ENCODE data around the gene SIX5.

SIX5 gene

DNA sequence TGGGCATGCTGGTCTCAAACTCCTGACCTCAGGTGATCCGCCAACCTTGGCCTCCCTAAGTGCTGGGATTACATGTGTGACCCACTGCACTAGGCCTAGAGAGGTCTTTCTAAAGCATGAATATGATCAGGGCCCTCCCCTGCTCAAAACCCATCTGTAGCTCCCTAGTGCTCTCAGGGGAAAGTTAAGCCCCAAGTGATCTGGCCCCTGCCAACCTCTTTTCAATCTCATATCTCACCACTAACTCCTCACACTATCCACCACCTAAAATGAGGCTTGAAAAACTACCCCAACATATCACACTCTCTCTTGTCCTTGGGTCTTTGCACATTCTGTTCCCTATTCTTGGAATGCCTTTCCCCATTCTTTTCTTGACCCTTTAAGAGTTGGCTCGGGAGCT lies 25.6 kb upstream of the SIX5 start:
- no peaks in the 10 kb centered on the region for H3K9me2 ChIP-seq (replicated peaks; ENCODE audit: low read depth, low read length)
- peaks cover 22% of the 10 kb centered on the region for H3K4me1 ChIP-seq (ENCODE audit: insufficient read depth, low read length, poor library complexity, severe bottlenecking)
- no peaks in the 10 kb centered on the region for H3K27me3 ChIP-seq (ENCODE audit: insufficient read depth, low read length, poor library complexity, severe bottlenecking)
- TF ChIP-seq CTCF (conservative IDR thresholded peaks at IDR 0.05; ENCODE audit: low read length) (no peak), EZH2phosphoT487 (IDR thresholded peaks at IDR 0.05; ENCODE audit: borderline replicate concordance) (no peak)
- no peak overlapping the region for H3K9ac ChIP-seq (ENCODE audit: low read depth, low read length, poor library complexity, severe bottlenecking)
- no peaks in the 10 kb centered on the region for H3K9me3 ChIP-seq (ENCODE audit: insufficient read depth, low read depth, low read length)
- 0 out of 2 replicates have a peak, but pooled peaks cover 4% of the 10 kb centered on the region for H3K79me2 ChIP-seq (ENCODE audit: insufficient read depth, low read length)
- H3K36me3 ChIP-seq (ENCODE audit: insufficient read depth, low read length) = no peaks in the 10 kb centered on the region
- 0 out of 2 replicates have a peak, but pooled peaks cover 4% of the 10 kb centered on the region for H3F3A ChIP-seq (ENCODE audit: low read depth)
- no peak overlapping the region for H3K4me2 ChIP-seq (ENCODE audit: low read depth, low read length, poor library complexity, severe bottlenecking)
- H4K20me1 ChIP-seq (ENCODE audit: insufficient read depth, low read length, poor library complexity, severe bottlenecking) = peaks cover 16% of the 10 kb centered on the region
- no peak overlapping the region for H2AFZ ChIP-seq (ENCODE audit: low read length)
- H3K4me3 ChIP-seq (ENCODE audit: low read length, poor library complexity, severe bottlenecking) = no peak overlapping the region

- Histone ChIP-seq H3F3A (ENCODE audit: low read depth) (peaks cover 4% of the 10 kb centered on the region; the same call in 1 of the 2 replicates), H3K9me3 (ENCODE audit: insufficient read depth, low read depth, low read length) (no peaks in the 10 kb centered on the region), H3K4me2 (ENCODE audit: low read depth, low read length, poor library complexity, severe bottlenecking) (no peak overlapping the region), H3K79me2 (ENCODE audit: insufficient read depth, low read length) (0 out of 2 replicates have a peak, but pooled peaks cover 4% of the 10 kb centered on the region), H2AFZ (ENCODE audit: low read length) (no peak overlapping the region), H3K4me1 (ENCODE audit: insufficient read depth, low read length, poor library complexity, severe bottlenecking) (peaks cover 22% of the 10 kb centered on the region), H3K9ac (ENCODE audit: low read depth, low read length, poor library complexity, severe bottlenecking) (no peak overlapping the region), H3K36me3 (ENCODE audit: insufficient read depth, low read length) (peaks cover 5% of the 10 kb centered on the region; the same call in 1 of the 2 replicates), H3K27me3 (ENCODE audit: insufficient read depth, low read length, poor library complexity, severe bottlenecking) (no peaks in the 10 kb centered on the region), H3K9me2 (replicated peaks; ENCODE audit: low read depth, low read length) (no peaks in the 10 kb centered on the region), H4K20me1 (ENCODE audit: insufficient read depth, low read length, poor library complexity, severe bottlenecking) (peaks cover 23% of the 10 kb centered on the region), H3K4me3 (ENCODE audit: low read length, poor library complexity, severe bottlenecking) (no peak overlapping the region)
- TF ChIP-seq EZH2phosphoT487 (IDR thresholded peaks at IDR 0.05; ENCODE audit: borderline replicate concordance) = no peak
- TF ChIP-seq CTCF (conservative IDR thresholded peaks at IDR 0.05; ENCODE audit: low read length) = no peak
These were observed 24.8 kb upstream of the SIX5 start for GRCh38 chr19:45793876-45794275.

- peaks cover 30% of the 10 kb centered on the region for H4K20me1 ChIP-seq (ENCODE audit: insufficient read depth, low read length, poor library complexity, severe bottlenecking)
- peak overlapping the region; percentile 63 for H3K4me3 ChIP-seq (ENCODE audit: low read length, poor library complexity, severe bottlenecking)
- peaks cover 4% of the 10 kb centered on the region; the same call in 1 of the 2 replicates for H3F3A ChIP-seq (ENCODE audit: low read depth)
- H3K27me3 ChIP-seq (ENCODE audit: insufficient read depth, low read length, poor library complexity, severe bottlenecking) = no peaks in the 10 kb centered on the region
- peaks cover 22% of the 10 kb centered on the region for H3K4me1 ChIP-seq (ENCODE audit: insufficient read depth, low read length, poor library complexity, severe bottlenecking)
- H3K36me3 ChIP-seq (ENCODE audit: insufficient read depth, low read length) = peaks cover 5% of the 10 kb centered on the region; the same call in 1 of the 2 replicates
- H3K79me2 ChIP-seq (ENCODE audit: insufficient read depth, low read length) = 0 out of 2 replicates have a peak, but pooled peaks cover 4% of the 10 kb centered on the region
- H3K4me2 ChIP-seq (ENCODE audit: low read depth, low read length, poor library complexity, severe bottlenecking) = peak overlapping the region; percentile 50
- no peaks in the 10 kb centered on the region for H3K9me3 ChIP-seq (ENCODE audit: insufficient read depth, low read depth, low read length)
- no peak overlapping the region for H3K9ac ChIP-seq (ENCODE audit: low read depth, low read length, poor library complexity, severe bottlenecking)
- no peaks in the 10 kb centered on the region for H3K9me2 ChIP-seq (replicated peaks; ENCODE audit: low read depth, low read length)
- TF ChIP-seq EZH2phosphoT487 (IDR thresholded peaks at IDR 0.05; ENCODE audit: borderline replicate concordance) (no peak), CTCF (conservative IDR thresholded peaks at IDR 0.05; ENCODE audit: low read length) (no peak)
- H2AFZ ChIP-seq (ENCODE audit: low read length) = no peak overlapping the region
These were observed 24.1 kb upstream of the SIX5 start for GRCh38 chr19:45793178-45793564.

Data from Loucy (cell line).